K562 (cell line): ENCODE data around the gene NRXN2. TPM values are rescaled to one million over a fixed set of nuclear protein-coding genes. Genes with fewer than 3 reads are reported as not detected.

Experiments
- ATAC-seq: fragments of 200-7000 bp; cut with Tn5 transposase; 3 replicates; pipeline ENCODE4 v1.9.1; 2020; ENCODE audit warnings: moderate library complexity
- BruUV-seq: library from RNA; stranded (reverse); fragments of 400-500 nt; replicated peaks from 2 replicates; lab custom pipeline; 2021; lab: Mats Ljungman, UMichigan
- CTCF ChIA-PET: fragments of 300-600 bp; formaldehyde crosslinking; extraction: SDS; loops from one replicate; lab custom pipeline; 2021; ENCODE audit warnings: low intra/inter-chr PET ratio; lab: Yijun Ruan, JAX
- POLR2A ChIA-PET: fragments of 300-600, 350-650 bp; sonication (Branson Sonifier 250); formaldehyde crosslinking; extraction: SDS; loops from one replicate; lab custom pipeline; 2021; ENCODE audit warnings: antibody characterized with exemption, inconsistent platforms; lab: Yijun Ruan, JAX
- DNase-seq, 4 experiments: peaks; one replicate each; pipeline versions ENCODE4 v3.0.0 to v3.0.0-alpha.2; 2011 to 2018; ENCODE audit warnings: low spot score in 3 of 4, mixed read lengths in 3 of 4; ENCODE audit errors: extremely low read depth in 1 of 4
- FAIRE-seq: peaks from 2 replicates; lab custom pipeline; 2011; peaks lifted over from hg19 to GRCh38; lab: Jason Lieb, UNC
- H2AFZ ChIP-seq: 2 replicates; pipeline ENCODE4 v1.6.0; 2011; ENCODE audit warnings: low read depth, low read length, control low read depth, inconsistent platforms
- H3K27ac ChIP-seq: fragments of 200-600 bp; 3 replicates; pipeline ENCODE4 v1.8.0; 2011; ENCODE audit warnings: low read depth, mild to moderate bottlenecking, control low read depth, inconsistent platforms, low read length, moderate library complexity, mixed read lengths; ENCODE audit errors: extremely low read depth
- H3K27me3 ChIP-seq, 2 experiments: fragments of 300-600 bp in 1 of 2; 2 replicates in 1 of 2; 3 replicates in 1 of 2; pipeline versions ENCODE4 v1.6.0 to v1.8.0; 2011; ENCODE audit warnings: inconsistent platforms in 2 of 2, low read length in 2 of 2, mild to moderate bottlenecking in 1 of 2, mixed read lengths in 1 of 2, moderate library complexity in 1 of 2; ENCODE audit not compliant: control insufficient read depth in 2 of 2, insufficient read depth in 2 of 2
- H3K36me3 ChIP-seq: fragments of 300-600 bp; 3 replicates; pipeline ENCODE4 v1.8.0; 2011; ENCODE audit warnings: mild to moderate bottlenecking, low read length, inconsistent platforms; ENCODE audit not compliant: control insufficient read depth, insufficient read depth
- H3K4me1 ChIP-seq, 2 experiments: fragments of 200-600 bp in 1 of 2; replicated peaks in 1 of 2; 2 replicates in 1 of 2; 3 replicates in 1 of 2; pipeline versions ENCODE4 v1.5.1 to v1.8.0; 2011; ENCODE audit warnings: inconsistent platforms in 2 of 2, low read length in 2 of 2, mild to moderate bottlenecking in 1 of 2, mixed read lengths in 1 of 2, moderate library complexity in 1 of 2; ENCODE audit not compliant: control insufficient read depth in 2 of 2, insufficient read depth in 2 of 2
- H3K4me2 ChIP-seq: 2 replicates; pipeline ENCODE4 v1.6.1; 2011; ENCODE audit warnings: low read length, control low read depth, inconsistent platforms, mixed read lengths; ENCODE audit not compliant: insufficient read depth
- H3K4me3 ChIP-seq: fragments of 200-600 bp; sonication (generic), shearing (Covaris generic); 2 replicates; pipeline ENCODE4 v1.5.1; 2016; ENCODE audit warnings: control low read depth, inconsistent platforms
- H3K79me2 ChIP-seq: fragments of 200-600 bp; 3 replicates; pipeline ENCODE4 v1.8.0; 2011; ENCODE audit warnings: low read length, inconsistent platforms; ENCODE audit not compliant: control insufficient read depth, insufficient read depth
- H3K9ac ChIP-seq, 2 experiments: 2 replicates each; pipeline versions ENCODE4 v1.6.0 to v1.6.1; 2011; ENCODE audit warnings: low read depth in 2 of 2, low read length in 2 of 2, control low read depth in 1 of 2, inconsistent platforms in 1 of 2, mild to moderate bottlenecking in 1 of 2, mixed read lengths in 1 of 2; ENCODE audit not compliant: insufficient read depth in 1 of 2
- H3K9me1 ChIP-seq: one replicate; pipeline ENCODE4 v1.6.0; 2011; ENCODE audit warnings: inconsistent platforms, mild to moderate bottlenecking, low read length, moderate library complexity; ENCODE audit not compliant: control insufficient read depth, insufficient read depth
- H3K9me3 ChIP-seq: replicated peaks from 2 replicates; pipeline ENCODE4 v1.5.1; 2011; ENCODE audit warnings: low read depth, low read length, inconsistent platforms; ENCODE audit not compliant: control insufficient read depth, insufficient read depth
- H4K20me1 ChIP-seq: replicated peaks from 2 replicates; pipeline ENCODE4 v1.6.1; 2011; ENCODE audit warnings: low read length, inconsistent platforms, mixed read lengths; ENCODE audit not compliant: control insufficient read depth, insufficient read depth
- BCLAF1 ChIP-seq, 2 experiments: fragments of 450-650 bp in 1 of 2; IDR thresholded peaks; 2 replicates each; pipeline ENCODE4 v1.6.1; 2011 to 2017; ENCODE audit warnings: low read depth in 2 of 2, antibody characterized with exemption in 1 of 2, borderline replicate concordance in 1 of 2, low read length in 1 of 2, mild to moderate bottlenecking in 1 of 2, mixed read lengths in 1 of 2; ENCODE audit not compliant: control insufficient read depth in 1 of 2
- BRD4 ChIP-seq: fragments of 200-600 bp; sonication (generic); IDR thresholded peaks from 2 replicates; pipeline ENCODE4 v1.6.1; 2017; ENCODE audit warnings: inconsistent platforms
- CHD1 ChIP-seq: fragments of 200-600 bp; sonication (generic); IDR thresholded peaks from one replicate; pipeline ENCODE4 v1.6.1; 2012; ENCODE audit warnings: mild to moderate bottlenecking, moderate library complexity, low read length, inconsistent platforms
- CREM ChIP-seq: IDR thresholded peaks from 2 replicates; pipeline ENCODE4 v1.6.1; 2014; ENCODE audit warnings: antibody characterized with exemption, low read depth
- DNMT1 ChIP-seq: fragments of 450-650 bp; IDR thresholded peaks from 2 replicates; pipeline ENCODE4 v1.6.1; 2016; ENCODE audit warnings: antibody characterized with exemption, mild to moderate bottlenecking
- GATAD2A ChIP-seq: fragments of 450-650 bp; IDR thresholded peaks from 2 replicates; pipeline ENCODE4 v1.6.1; 2017
- HMG20B ChIP-seq: fragments of 250-450 bp; sonication (Bioruptor Pico); IDR thresholded peaks from 2 replicates; pipeline ENCODE4 v1.5.0; 2021; ENCODE audit warnings: mild to moderate bottlenecking
- NCOA2 ChIP-seq, 2 experiments: fragments of 450-650 bp; IDR thresholded peaks; 2 replicates each; pipeline ENCODE4 v1.6.1; 2018; ENCODE audit warnings: mild to moderate bottlenecking in 2 of 2, moderate library complexity in 1 of 2; ENCODE audit not compliant: partially characterized antibody in 2 of 2
- NFYB ChIP-seq: IDR thresholded peaks from 2 replicates; pipeline ENCODE4 v1.6.1; 2011; ENCODE audit warnings: mild to moderate bottlenecking, moderate library complexity; ENCODE audit not compliant: insufficient read length; ENCODE audit errors: extremely low read depth
- NR2C2 ChIP-seq, 2 experiments: fragments of 200-800 bp in 1 of 2; sonication (Bioruptor generic) in 1 of 2; sonication (generic) in 1 of 2; formaldehyde crosslinking in 1 of 2; IDR thresholded peaks; 2 replicates each; pipeline versions ENCODE4 v1.6.1 to v1.8.0; 2016 to 2022; ENCODE audit warnings: mild to moderate bottlenecking in 1 of 2, missing compliant biosample characterization in 1 of 2, missing genetic modification characterization in 1 of 2, missing genetic modification reagents in 1 of 2
- ZNF707 ChIP-seq: fragments of 250-450 bp; sonication (Bioruptor Pico); conservative IDR thresholded peaks from 2 replicates; pipeline ENCODE4 v1.8.0; 2022; ENCODE audit warnings: inconsistent platforms, mild to moderate bottlenecking, moderate library complexity
- WGBS: fragments of 100-300 bp; shearing (Covaris generic); methylation state at CpG from one replicate; pipeline ENCODE4 v1.1.6; 2016; ENCODE audit warnings: low coverage, mixed read lengths; ENCODE audit not compliant: insufficient coverage; ENCODE audit errors: missing lambda C conversion rate; 5-methylcytosine and 5-hydroxymethylcytosine counted together
- in situ Hi-C: fragments of 300-500 bp; cut with MboI; formaldehyde crosslinking; loops from 4 replicates; pipeline ENCODE4 v1.15.0; 2018; ENCODE audit warnings: inconsistent platforms, mixed read lengths
- intact Hi-C: fragments of 100-400 bp; cut with micrococcal nuclease; formaldehyde crosslinking; loops from 2 replicates; pipeline ENCODE4 v1.14.2; 2022
- polyA plus RNA-seq, 8 experiments: library from polyadenylated mRNA; depleted of rRNA in 4 of 8; stranded (reverse) in 5 of 8; unstranded in 3 of 8; fragments of >200 nt; fragmentation: Nextera tagmentation in 2 of 8; fragmentation: Illumina TruSeq in 1 of 8; extraction: Ambion mirVana in 2 of 8; extraction: Trizol in 1 of 8; gene quantifications; 2 replicates each; pipeline versions ENCODE4 v1.2.1 to v1.2.3, GENCODE V29; 2011 to 2014; ENCODE audit warnings: inconsistent platforms in 1 of 8, missing spikeins in 1 of 8
- total RNA-seq, 7 experiments: library from RNA; depleted of rRNA in 6 of 7; stranded (reverse); fragments of >200 nt in 6 of 7; fragmentation: Illumina TruSeq in 2 of 7; extraction: Trizol in 2 of 7; gene quantifications; 2 replicates each; pipeline versions ENCODE4 v1.2.1 to v1.2.3, GENCODE V29; 2011 to 2021; ENCODE audit warnings: low replicate concordance in 1 of 7
- TF ChIP-seq, protein P1 (sequence below): sonication (generic); formaldehyde crosslinking; IDR thresholded peaks from 2 replicates; pipeline ENCODE4 v1.8.1; 2023; ENCODE audit warnings: mild to moderate bottlenecking, missing genetic modification reagents
- TF ChIP-seq, protein P2 (sequence below), 2 experiments: fragments of 450-650 bp; IDR thresholded peaks; 2 replicates each; pipeline ENCODE4 v1.6.1; 2016

The NRXN2 gene
- total and polyA plus RNA-seq, 9 of the 15 experiments (the other 6 are each of a cell fraction or from before 2014, with no cell fraction given): 0.07 to 0.47 (median 0.15) TPM; not detected in 4

- ChIA-PET POLR2A (interaction anchor here (0.9 to 1.4 kb wide), 3 partner anchors 9 to 28 kb away, joined by 3 to 4 read pairs (median 4); no protein-coding TSS in a partner anchor), CTCF (no interaction called here)
- Histone ChIP-seq H3K4me2 (no peak overlapping the region), H3K9me3 (no peaks in the 10 kb centered on the region), H3K27ac (peak overlapping the region; percentile 52; the same call in 1 of the 3 replicates), H3K79me2 (no peaks in the 10 kb centered on the region), H4K20me1 (no peaks in the 10 kb centered on the region), H2AFZ (no peak overlapping the region), H3K4me3 (no peak overlapping the region), H3K27me3 (no peaks in the 10 kb centered on the region), H3K36me3 (no peaks in the 10 kb centered on the region), H3K4me1 (peaks cover 42 to 43% of the 10 kb centered on the region in 2 experiments), H3K9me1 (no peaks in the 10 kb centered on the region), H3K9ac (peak overlapping the region in 1 of 2 experiments; percentile 42; a peak in 1 of 4 replicates)
- 77% methylated on average over 11 of the region's 19 CpGs for WGBS
- no peak for FAIRE-seq
- no peak for ATAC-seq
- in situ Hi-C loops: loop anchor here (5.0 kb wide), 1 partner anchor 77 kb away; no protein-coding TSS in a partner anchor
- no peak for DNase-seq
- TF ChIP-seq NR2C2 (CRISPR knock-in tag; IDR thresholded peaks at IDR 0.05): no peak
- no peak for TF ChIP-seq NR2C2 (tag; IDR thresholded peaks at IDR 0.05)
- no peak for TF ChIP-seq NCOA2 (IDR thresholded peaks at IDR 0.05; ENCODE audit: partially characterized antibody in 2 of 2)
- TF ChIP-seq GATAD2A: no peak
- TF ChIP-seq, protein P1, sequence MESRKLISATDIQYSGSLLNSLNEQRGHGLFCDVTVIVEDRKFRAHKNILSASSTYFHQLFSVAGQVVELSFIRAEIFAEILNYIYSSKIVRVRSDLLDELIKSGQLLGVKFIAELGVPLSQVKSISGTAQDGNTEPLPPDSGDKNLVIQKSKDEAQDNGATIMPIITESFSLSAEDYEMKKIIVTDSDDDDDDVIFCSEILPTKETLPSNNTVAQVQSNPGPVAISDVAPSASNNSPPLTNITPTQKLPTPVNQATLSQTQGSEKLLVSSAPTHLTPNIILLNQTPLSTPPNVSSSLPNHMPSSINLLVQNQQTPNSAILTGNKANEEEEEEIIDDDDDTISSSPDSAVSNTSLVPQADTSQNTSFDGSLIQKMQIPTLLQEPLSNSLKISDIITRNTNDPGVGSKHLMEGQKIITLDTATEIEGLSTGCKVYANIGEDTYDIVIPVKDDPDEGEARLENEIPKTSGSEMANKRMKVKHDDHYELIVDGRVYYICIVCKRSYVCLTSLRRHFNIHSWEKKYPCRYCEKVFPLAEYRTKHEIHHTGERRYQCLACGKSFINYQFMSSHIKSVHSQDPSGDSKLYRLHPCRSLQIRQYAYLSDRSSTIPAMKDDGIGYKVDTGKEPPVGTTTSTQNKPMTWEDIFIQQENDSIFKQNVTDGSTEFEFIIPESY: no peak
- no peak for TF ChIP-seq BCLAF1 (IDR thresholded peaks at IDR 0.05; ENCODE audit: borderline replicate concordance in 1 of 2, control insufficient read depth in 1 of 2, low read depth in 2 of 2, low read length in 1 of 2)
- TF ChIP-seq HMG20B (CRISPR knock-in tag): no peak
- no peak for TF ChIP-seq CREM
- no peak for TF ChIP-seq NFYB
- no peak for TF ChIP-seq ZNF707
- no peak for TF ChIP-seq BRD4
- TF ChIP-seq DNMT1: no peak
- no peak for TF ChIP-seq CHD1
- TF ChIP-seq, protein P2, sequence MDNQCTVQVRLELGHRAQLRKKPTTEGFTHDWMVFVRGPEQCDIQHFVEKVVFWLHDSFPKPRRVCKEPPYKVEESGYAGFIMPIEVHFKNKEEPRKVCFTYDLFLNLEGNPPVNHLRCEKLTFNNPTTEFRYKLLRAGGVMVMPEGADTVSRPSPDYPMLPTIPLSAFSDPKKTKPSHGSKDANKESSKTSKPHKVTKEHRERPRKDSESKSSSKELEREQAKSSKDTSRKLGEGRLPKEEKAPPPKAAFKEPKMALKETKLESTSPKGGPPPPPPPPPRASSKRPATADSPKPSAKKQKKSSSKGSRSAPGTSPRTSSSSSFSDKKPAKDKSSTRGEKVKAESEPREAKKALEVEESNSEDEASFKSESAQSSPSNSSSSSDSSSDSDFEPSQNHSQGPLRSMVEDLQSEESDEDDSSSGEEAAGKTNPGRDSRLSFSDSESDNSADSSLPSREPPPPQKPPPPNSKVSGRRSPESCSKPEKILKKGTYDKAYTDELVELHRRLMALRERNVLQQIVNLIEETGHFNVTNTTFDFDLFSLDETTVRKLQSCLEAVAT (IDR thresholded peaks at IDR 0.05): no peak
- intact Hi-C loops: no loop called here
- BruUV-seq: no TSS peak
Measured at GRCh38 chr11:64660706-64661105, 62.3 kb downstream of the NRXN2 start.
